Measurements from ENCODE around the gene TRAPPC14. TPM values are rescaled to one million over a fixed set of nuclear protein-coding genes. Genes with fewer than 3 reads are reported as not detected.

Gene TRAPPC14
- total RNA-seq, 2 donors from 2014 or later, result 24.7 to 30.0 TPM

DNA sequence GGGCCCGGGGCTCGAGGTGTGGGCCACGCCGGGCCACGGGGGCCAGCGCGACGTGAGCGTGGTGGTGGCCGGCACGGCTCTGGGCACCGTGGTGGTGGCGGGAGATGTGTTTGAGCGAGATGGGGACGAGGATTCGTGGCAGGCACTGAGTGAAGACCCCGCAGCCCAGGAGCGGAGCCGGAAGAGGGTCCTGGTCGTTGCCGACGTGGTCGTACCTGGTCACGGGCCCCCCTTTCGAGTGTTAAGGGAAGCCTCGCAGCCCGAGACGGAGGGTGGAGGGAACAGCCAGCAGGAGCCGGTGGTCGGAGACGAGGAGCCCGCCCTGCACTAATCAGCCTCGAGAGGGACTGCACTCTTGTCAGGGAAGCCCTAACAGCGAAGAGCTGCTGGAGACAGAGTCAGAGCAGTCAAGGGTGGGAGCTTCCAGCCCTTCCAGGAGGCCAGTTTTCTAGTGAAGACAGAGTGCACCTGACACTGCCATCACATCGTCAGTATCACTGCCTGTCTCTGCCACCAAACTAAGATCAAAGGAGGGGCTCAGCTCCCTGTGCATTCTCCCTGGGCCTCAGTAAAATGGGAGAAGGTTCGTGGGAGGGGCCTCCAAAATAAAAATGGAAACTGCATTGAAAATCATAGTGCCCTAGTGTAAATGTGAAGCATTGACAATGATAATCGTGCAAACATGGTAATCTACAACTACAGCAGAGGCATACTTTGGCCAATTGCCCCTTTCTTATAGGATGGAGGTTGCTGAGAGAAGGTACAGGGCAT lies 30.5 kb downstream of the TRAPPC14 start:
- peak overlapping the region; percentile 34 for H3K9ac ChIP-seq (ENCODE audit: extremely low read depth, low read length, poor library complexity, severe bottlenecking)
- peak overlapping the region; percentile 85 for H3K4me3 ChIP-seq (ENCODE audit: low read length)
- WGBS, 2 experiments (ENCODE audit: insufficient coverage in 1 of 2, insufficient read length in 1 of 2), result 11 to 17% methylated on average over 21 to 37 of the region's 37 CpGs
- H3K36me3 ChIP-seq (ENCODE audit: control insufficient read depth, insufficient read depth, low read length), result no peaks in the 10 kb centered on the region
- H3K9me3 Mint-ChIP-seq, result no peaks in the 10 kb centered on the region
- H3K27me3 ChIP-seq (ENCODE audit: control insufficient read depth, insufficient read depth, low read length, poor library complexity, severe bottlenecking), result peaks cover 12% of the 10 kb centered on the region
- H3K27me3 Mint-ChIP-seq (ENCODE audit: insufficient read depth), result peaks cover 27% of the 10 kb centered on the region
- H3K27ac ChIP-seq (ENCODE audit: low read depth, low read length), result no peak overlapping the region
- peak; percentile 78 for DNase-seq
- H3K4me1 ChIP-seq (ENCODE audit: control insufficient read depth, insufficient read depth, low read length), result no peaks in the 10 kb centered on the region
- no peaks in the 10 kb centered on the region for H3K9me3 ChIP-seq (ENCODE audit: control insufficient read depth, low read length)
- H3K36me3 Mint-ChIP-seq (ENCODE audit: low read depth), result peaks cover 2% of the 10 kb centered on the region
- TF ChIP-seq, protein P1, sequence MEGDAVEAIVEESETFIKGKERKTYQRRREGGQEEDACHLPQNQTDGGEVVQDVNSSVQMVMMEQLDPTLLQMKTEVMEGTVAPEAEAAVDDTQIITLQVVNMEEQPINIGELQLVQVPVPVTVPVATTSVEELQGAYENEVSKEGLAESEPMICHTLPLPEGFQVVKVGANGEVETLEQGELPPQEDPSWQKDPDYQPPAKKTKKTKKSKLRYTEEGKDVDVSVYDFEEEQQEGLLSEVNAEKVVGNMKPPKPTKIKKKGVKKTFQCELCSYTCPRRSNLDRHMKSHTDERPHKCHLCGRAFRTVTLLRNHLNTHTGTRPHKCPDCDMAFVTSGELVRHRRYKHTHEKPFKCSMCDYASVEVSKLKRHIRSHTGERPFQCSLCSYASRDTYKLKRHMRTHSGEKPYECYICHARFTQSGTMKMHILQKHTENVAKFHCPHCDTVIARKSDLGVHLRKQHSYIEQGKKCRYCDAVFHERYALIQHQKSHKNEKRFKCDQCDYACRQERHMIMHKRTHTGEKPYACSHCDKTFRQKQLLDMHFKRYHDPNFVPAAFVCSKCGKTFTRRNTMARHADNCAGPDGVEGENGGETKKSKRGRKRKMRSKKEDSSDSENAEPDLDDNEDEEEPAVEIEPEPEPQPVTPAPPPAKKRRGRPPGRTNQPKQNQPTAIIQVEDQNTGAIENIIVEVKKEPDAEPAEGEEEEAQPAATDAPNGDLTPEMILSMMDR (conservative IDR thresholded peaks at IDR 0.05), result no peak
- H3K4me1 Mint-ChIP-seq, result peaks cover 3% of the 10 kb centered on the region
- H3K4me3 Mint-ChIP-seq, result peak overlapping the region; percentile 96
- no peak overlapping the region for H3K27ac Mint-ChIP-seq

- Histone ChIP-seq H3K9ac (ENCODE audit: extremely low read depth, low read length, poor library complexity, severe bottlenecking) (peak within 1 kb of the TSS; percentile 88), H3K4me3 (ENCODE audit: low read length) (peak within 1 kb of the TSS; percentile 85), H3K4me1 (ENCODE audit: control insufficient read depth, insufficient read depth, low read length) (no peaks in the 10 kb centered on the region), H3K27me3 (ENCODE audit: control insufficient read depth, insufficient read depth, low read length, poor library complexity, severe bottlenecking) (peaks cover 12% of the 10 kb centered on the region), H3K36me3 (ENCODE audit: control insufficient read depth, insufficient read depth, low read length) (peaks cover 5% of the 10 kb centered on the region), H3K27ac (ENCODE audit: low read depth, low read length) (peak within 1 kb of the TSS; percentile 92), H3K9me3 (ENCODE audit: control insufficient read depth, low read length) (no peaks in the 10 kb centered on the region)
- H3K4me1 Mint-ChIP-seq, result peaks cover 4% of the 10 kb centered on the region
- DNase-seq, result peak; percentile 95
- TF ChIP-seq, protein P1 (conservative IDR thresholded peaks at IDR 0.05), result no peak
- peaks cover 22% of the 10 kb centered on the region for H3K27me3 Mint-ChIP-seq (ENCODE audit: insufficient read depth)
- 1% methylated on average over 37 to 85 of the region's 85 CpGs for WGBS, 2 experiments (ENCODE audit: insufficient coverage in 1 of 2, insufficient read length in 1 of 2)
- H3K9me3 Mint-ChIP-seq, result no peaks in the 10 kb centered on the region
- H3K27ac Mint-ChIP-seq, result peak within 1 kb of the TSS; percentile 99
- peak within 1 kb of the TSS; percentile 96 for H3K4me3 Mint-ChIP-seq
- peaks cover 5% of the 10 kb centered on the region for H3K36me3 Mint-ChIP-seq (ENCODE audit: low read depth)
Measured at GRCh38 chr7:100126931-100127865, 31.3 kb downstream of the TRAPPC14 start, which contains the start of gene MBLAC1. MBLAC1 (plus strand) TSS chr7:100126967; CDS start chr7:100127396, 429 bp downstream.

- TF ChIP-seq, protein P1 (conservative IDR thresholded peaks at IDR 0.05), result peak; percentile 29
- H3K27me3 ChIP-seq (ENCODE audit: control insufficient read depth, insufficient read depth, low read length, poor library complexity, severe bottlenecking), result peaks cover 12% of the 10 kb centered on the region
- H3K9me3 Mint-ChIP-seq, result no peaks in the 10 kb centered on the region
- peaks cover 21% of the 10 kb centered on the region for H3K27me3 Mint-ChIP-seq (ENCODE audit: insufficient read depth)
- peaks cover 5% of the 10 kb centered on the region for H3K36me3 ChIP-seq (ENCODE audit: control insufficient read depth, insufficient read depth, low read length)
- no peaks in the 10 kb centered on the region for H3K4me1 ChIP-seq (ENCODE audit: control insufficient read depth, insufficient read depth, low read length)
- H3K36me3 Mint-ChIP-seq (ENCODE audit: low read depth), result peaks cover 6% of the 10 kb centered on the region
- peak overlapping the region; percentile 88 for H3K9ac ChIP-seq (ENCODE audit: extremely low read depth, low read length, poor library complexity, severe bottlenecking)
- peak overlapping the region; percentile 99 for H3K27ac Mint-ChIP-seq
- peak overlapping the region; percentile 96 for H3K4me3 Mint-ChIP-seq
- WGBS, 2 experiments (ENCODE audit: insufficient coverage in 1 of 2, insufficient read length in 1 of 2), result 24 to 29% methylated on average over 21 to 29 of the region's 29 CpGs
- H3K27ac ChIP-seq (ENCODE audit: low read depth, low read length), result peak overlapping the region; percentile 92
- peak overlapping the region; percentile 85 for H3K4me3 ChIP-seq (ENCODE audit: low read length)
- no peak for DNase-seq
- H3K4me1 Mint-ChIP-seq, result peaks cover 6% of the 10 kb centered on the region
- no peaks in the 10 kb centered on the region for H3K9me3 ChIP-seq (ENCODE audit: control insufficient read depth, low read length)
Measured at GRCh38 chr7:100126239-100126930, 32.1 kb downstream of the TRAPPC14 start.

Measured in endodermal cell (in vitro differentiated cells).